HEK293 (cell line): Measurements from ENCODE around the gene GFM1.

Experiments
- CTCF ChIA-PET: fragments of 350-600 bp; formaldehyde crosslinking; extraction: SDS; loops from one replicate; lab custom pipeline; 2021; ENCODE audit warnings: antibody characterized with exemption; lab: Yijun Ruan, JAX
- POLR2A ChIA-PET: fragments of 300-600 bp; formaldehyde crosslinking; extraction: SDS; loops from one replicate; lab custom pipeline; 2020; ENCODE audit warnings: antibody characterized with exemption, inconsistent platforms; lab: Yijun Ruan, JAX
- H3K27ac ChIP-seq: fragments of 200-500 bp; sonication (Bioruptor generic); 2 replicates; pipeline ENCODE4 v1.5.1; 2014; ENCODE audit warnings: low read depth, low read length, control low read depth, inconsistent platforms; ENCODE audit errors: extremely low read depth
- H3K36me3 ChIP-seq, 2 experiments: fragments of 200-500 bp in 1 of 2; sonication (Bioruptor generic) in 1 of 2; 1 replicate in 1 of 2; 2 replicates in 1 of 2; pipeline ENCODE4 v1.5.1; 2014 to 2017; ENCODE audit warnings: inconsistent platforms in 2 of 2, low read length in 2 of 2; ENCODE audit not compliant: control insufficient read depth in 2 of 2, insufficient read depth in 1 of 2
- H3K4me1 ChIP-seq: fragments of 200-500 bp; sonication (Bioruptor generic); 2 replicates; pipeline ENCODE4 v1.5.1; 2014; ENCODE audit warnings: mild to moderate bottlenecking, low read length, inconsistent platforms; ENCODE audit not compliant: control insufficient read depth, insufficient read depth
- H3K4me3 ChIP-seq: 2 replicates; pipeline ENCODE4 v1.5.1; 2011; ENCODE audit warnings: low read depth, mild to moderate bottlenecking, control low read depth, low read length, moderate library complexity
- H3K9me3 ChIP-seq: fragments of 200-500 bp; sonication (Bioruptor generic); 2 replicates; pipeline ENCODE4 v1.5.1; 2014; ENCODE audit warnings: low read depth, low read length, inconsistent platforms; ENCODE audit not compliant: control insufficient read depth, insufficient read depth
- FEZF1 ChIP-seq: fragments of 450-650 bp; formaldehyde crosslinking; IDR thresholded peaks from 2 replicates; pipeline ENCODE4 v1.5.1; 2016; ENCODE audit warnings: missing biosample characterization, missing genetic modification characterization
- GLIS1 ChIP-seq: fragments of 450-650 bp; formaldehyde crosslinking; IDR thresholded peaks from 2 replicates; pipeline ENCODE4 v1.5.1; 2016; ENCODE audit warnings: missing biosample characterization, missing genetic modification characterization
- GLIS2 ChIP-seq: fragments of 450-650 bp; formaldehyde crosslinking; IDR thresholded peaks from 2 replicates; pipeline ENCODE4 v1.5.1; 2016; ENCODE audit warnings: missing biosample characterization, missing genetic modification characterization
- KLF7 ChIP-seq: fragments of 450-650 bp; formaldehyde crosslinking; IDR thresholded peaks from 2 replicates; pipeline ENCODE4 v1.5.1; 2016; ENCODE audit warnings: missing biosample characterization, missing genetic modification characterization, borderline replicate concordance
- OSR2 ChIP-seq: fragments of 450-650 bp; formaldehyde crosslinking; IDR thresholded peaks from 2 replicates; pipeline ENCODE4 v1.5.1; 2016; ENCODE audit warnings: missing biosample characterization, missing genetic modification characterization
- SETDB1 ChIP-seq: IDR thresholded peaks from one replicate; pipeline ENCODE4 v1.6.1; 2017; ENCODE audit warnings: mild to moderate bottlenecking, low read length, moderate library complexity, mixed read lengths; ENCODE audit not compliant: insufficient read length
- YY1 ChIP-seq: fragments of 450-650 bp; formaldehyde crosslinking; IDR thresholded peaks from 2 replicates; pipeline ENCODE4 v1.5.1; 2018; ENCODE audit warnings: missing biosample characterization, missing genetic modification characterization
- ZFP41 ChIP-seq: fragments of 450-650 bp; formaldehyde crosslinking; IDR thresholded peaks from 2 replicates; pipeline ENCODE4 v1.5.1; 2016; ENCODE audit warnings: missing biosample characterization, missing genetic modification characterization, borderline replicate concordance
- ZIC2 ChIP-seq: fragments of 450-650 bp; formaldehyde crosslinking; IDR thresholded peaks from 2 replicates; pipeline ENCODE4 v1.5.1; 2016; ENCODE audit warnings: missing biosample characterization, missing genetic modification characterization
- ZNF138 ChIP-seq: fragments of 450-650 bp; formaldehyde crosslinking; IDR thresholded peaks from 2 replicates; pipeline ENCODE4 v1.5.1; 2016; ENCODE audit warnings: missing biosample characterization, missing genetic modification characterization, borderline replicate concordance
- ZNF169 ChIP-seq: fragments of 450-650 bp; formaldehyde crosslinking; IDR thresholded peaks from 2 replicates; pipeline ENCODE4 v1.5.1; 2016; ENCODE audit warnings: missing biosample characterization, missing genetic modification characterization
- ZNF341 ChIP-seq: fragments of 450-650 bp; formaldehyde crosslinking; IDR thresholded peaks from 2 replicates; pipeline ENCODE4; 2016; ENCODE audit warnings: low read depth, missing biosample characterization, missing genetic modification characterization
- ZNF391 ChIP-seq: fragments of 450-650 bp; formaldehyde crosslinking; IDR thresholded peaks from 2 replicates; pipeline ENCODE4 v1.5.1; 2016; ENCODE audit warnings: low read depth, missing biosample characterization, missing genetic modification characterization, borderline replicate concordance
- ZNF501 ChIP-seq: fragments of 450-650 bp; formaldehyde crosslinking; IDR thresholded peaks from 2 replicates; pipeline ENCODE4 v1.5.1; 2016; ENCODE audit warnings: missing biosample characterization, missing genetic modification characterization
- ZNF629 ChIP-seq: fragments of 450-650 bp; formaldehyde crosslinking; IDR thresholded peaks from 2 replicates; pipeline ENCODE4 v1.5.1; 2017; ENCODE audit warnings: missing biosample characterization, missing genetic modification characterization
- ZNF660 ChIP-seq: fragments of 450-650 bp; IDR thresholded peaks from 2 replicates; pipeline ENCODE4 v1.5.1; 2018; ENCODE audit warnings: missing biosample characterization, mild to moderate bottlenecking, missing genetic modification characterization
- ZNF664 ChIP-seq: fragments of 450-650 bp; formaldehyde crosslinking; IDR thresholded peaks from 2 replicates; pipeline ENCODE4 v1.5.1; 2016; ENCODE audit warnings: missing biosample characterization, missing genetic modification characterization
- ZNF670 ChIP-seq: fragments of 450-650 bp; formaldehyde crosslinking; IDR thresholded peaks from 2 replicates; pipeline ENCODE4 v1.5.1; 2016; ENCODE audit warnings: missing biosample characterization, missing genetic modification characterization, low read depth
- ZNF76 ChIP-seq: fragments of 450-650 bp; formaldehyde crosslinking; IDR thresholded peaks from 2 replicates; pipeline ENCODE4; 2016; ENCODE audit warnings: low read depth, missing biosample characterization, missing genetic modification characterization, borderline replicate concordance
- ZNF776 ChIP-seq: fragments of 450-650 bp; formaldehyde crosslinking; IDR thresholded peaks from 2 replicates; pipeline ENCODE4 v1.5.0; 2017; ENCODE audit warnings: missing biosample characterization, missing genetic modification characterization, borderline replicate concordance
- ZSCAN23 ChIP-seq: fragments of 450-650 bp; formaldehyde crosslinking; IDR thresholded peaks from 2 replicates; pipeline ENCODE4 v1.5.1; 2016; ENCODE audit warnings: missing biosample characterization, missing genetic modification characterization
- ZXDB ChIP-seq: fragments of 450-650 bp; formaldehyde crosslinking; IDR thresholded peaks from 2 replicates; pipeline ENCODE4 v1.5.1; 2016; ENCODE audit warnings: missing biosample characterization, missing genetic modification characterization
- TF ChIP-seq, protein P1 (sequence below): fragments of 450-650 bp; formaldehyde crosslinking; IDR thresholded peaks from 2 replicates; pipeline ENCODE4 v1.5.1; 2016; ENCODE audit warnings: missing biosample characterization, missing genetic modification characterization
- TF ChIP-seq, protein P2 (sequence below): fragments of 450-650 bp; formaldehyde crosslinking; optimal IDR thresholded peaks from 2 replicates; pipeline ENCODE3; 2016; ENCODE audit warnings: missing biosample characterization, mild to moderate bottlenecking, missing genetic modification characterization
- TF ChIP-seq, protein P3 (sequence below): fragments of 450-650 bp; formaldehyde crosslinking; IDR thresholded peaks from 2 replicates; pipeline ENCODE4 v1.5.1; 2017; ENCODE audit warnings: missing biosample characterization, missing genetic modification characterization
- TF ChIP-seq, protein P4 (sequence below): fragments of 450-650 bp; formaldehyde crosslinking; IDR thresholded peaks from 2 replicates; pipeline ENCODE4 v1.5.1; 2016; ENCODE audit warnings: missing biosample characterization, missing genetic modification characterization
- TF ChIP-seq, protein P5 (sequence below): fragments of 450-650 bp; formaldehyde crosslinking; IDR thresholded peaks from 2 replicates; pipeline ENCODE4 v1.5.1; 2016; ENCODE audit warnings: missing biosample characterization, missing genetic modification characterization
- TF ChIP-seq, protein P6 (sequence below): fragments of 450-650 bp; formaldehyde crosslinking; IDR thresholded peaks from 2 replicates; pipeline ENCODE4 v1.5.1; 2016; ENCODE audit warnings: missing biosample characterization, missing genetic modification characterization

The GFM1 gene

DNA sequence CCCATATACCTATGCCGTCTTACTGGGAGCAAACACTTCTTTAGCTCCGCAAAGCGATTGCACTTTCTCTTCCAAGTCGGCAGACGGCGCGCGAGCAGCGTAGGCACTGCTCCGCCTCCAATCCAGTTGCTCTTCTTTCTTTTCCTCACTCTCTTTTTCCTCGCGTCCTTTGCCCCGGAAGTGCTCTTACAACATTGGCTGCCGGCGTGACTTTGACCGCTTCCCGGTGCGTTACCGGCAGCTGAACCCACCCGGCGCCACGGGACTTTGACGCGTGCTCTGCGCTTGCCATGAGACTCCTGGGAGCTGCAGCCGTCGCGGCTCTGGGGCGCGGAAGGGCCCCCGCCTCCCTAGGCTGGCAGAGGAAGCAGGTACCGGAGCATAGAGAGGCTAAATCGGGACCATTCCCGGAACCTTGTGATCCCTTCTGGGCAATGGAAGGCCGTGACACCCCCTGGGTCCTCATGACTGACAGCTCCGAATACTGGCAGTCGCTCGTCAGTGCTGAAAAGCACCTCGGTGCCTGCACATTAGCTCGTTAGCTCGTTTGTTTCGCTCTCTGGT, at the start of gene GFM1:
GFM1 (plus strand) TSS at position 183 of the 564 bp plus-strand sequence; CDS start at position 291, 108 bp downstream.
- Histone ChIP-seq H3K27ac (peak within 1 kb of the TSS; percentile 57), H3K9me3 (no peaks in the 10 kb centered on the region), H3K36me3 (peaks cover 10 to 33% of the 10 kb centered on the region in 2 experiments; a peak in 2 of 3 replicates), H3K4me1 (no peaks in the 10 kb centered on the region), H3K4me3 (peak within 1 kb of the TSS; percentile 99)
- CTCF ChIA-PET, result interaction anchor here (0.5 to 3.5 kb wide), 19 partner anchors 10 to 830 kb away, joined by 3 to 22 read pairs (median 4); no protein-coding TSS in a partner anchor
- POLR2A ChIA-PET, result interaction anchor here (0.6 to 1.9 kb wide), 7 partner anchors 17 to 158 kb away, joined by 3 to 17 read pairs (median 3); partner anchors contain the start of genes MFSD1 and MLF1
- TF ChIP-seq ZNF660 (peak; percentile 91), SETDB1 (peak; percentile 37), FEZF1 (tag by site-specific recombination) (peak; percentile 54), OSR2 (tag by site-specific recombination) (0 out of 2 replicates have a peak, but pooled peaks have one; percentile 23), GLIS2 (tag by site-specific recombination) (peak; percentile 41), ZNF169 (no peak), ZXDB (peak; percentile 84), ZNF138 (tag by site-specific recombination) (no peak), ZNF670 (tag by site-specific recombination) (no peak), ZNF341 (tag by site-specific recombination) (peak; percentile 35; the same call in 1 of the 2 replicates), ZSCAN23 (tag by site-specific recombination) (0 out of 2 replicates have a peak, but pooled peaks have one; percentile 52), ZNF776 (tag by site-specific recombination) (no peak), ZNF76 (peak; percentile 78; the same call in 1 of the 2 replicates), KLF7 (peak; percentile 46; the same call in 1 of the 2 replicates), ZNF391 (tag by site-specific recombination) (0 out of 2 replicates have a peak, but pooled peaks have one; percentile 65), ZIC2 (0 out of 2 replicates have a peak, but pooled peaks have one; percentile 30), ZNF629 (tag by site-specific recombination) (peak; percentile 80), YY1 (tag by site-specific recombination) (0 out of 2 replicates have a peak, but pooled peaks have one; percentile 39), ZNF664 (tag by site-specific recombination) (0 out of 2 replicates have a peak, but pooled peaks have one; percentile 20), ZNF501 (peak; percentile 87), ZFP41 (tag by site-specific recombination) (no peak), GLIS1 (tag by site-specific recombination) (peak; percentile 36; the same call in 1 of the 2 replicates)
- TF ChIP-seq, protein P1, sequence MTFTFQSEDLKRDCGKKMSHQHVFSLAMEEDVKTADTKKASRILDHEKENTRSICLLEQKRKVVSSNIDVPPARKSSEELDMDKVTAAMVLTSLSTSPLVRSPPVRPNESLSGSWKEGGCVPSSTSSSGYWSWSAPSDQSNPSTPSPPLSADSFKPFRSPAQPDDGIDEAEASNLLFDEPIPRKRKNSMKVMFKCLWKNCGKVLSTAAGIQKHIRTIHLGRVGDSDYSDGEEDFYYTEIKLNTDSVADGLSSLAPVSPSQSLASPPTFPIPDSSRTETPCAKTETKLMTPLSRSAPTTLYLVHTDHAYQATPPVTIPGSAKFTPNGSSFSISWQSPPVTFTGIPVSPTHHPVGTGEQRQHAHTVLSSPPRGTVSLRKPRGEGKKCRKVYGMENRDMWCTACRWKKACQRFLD (tag by site-specific recombination), result peak; percentile 90
- TF ChIP-seq, protein P2, sequence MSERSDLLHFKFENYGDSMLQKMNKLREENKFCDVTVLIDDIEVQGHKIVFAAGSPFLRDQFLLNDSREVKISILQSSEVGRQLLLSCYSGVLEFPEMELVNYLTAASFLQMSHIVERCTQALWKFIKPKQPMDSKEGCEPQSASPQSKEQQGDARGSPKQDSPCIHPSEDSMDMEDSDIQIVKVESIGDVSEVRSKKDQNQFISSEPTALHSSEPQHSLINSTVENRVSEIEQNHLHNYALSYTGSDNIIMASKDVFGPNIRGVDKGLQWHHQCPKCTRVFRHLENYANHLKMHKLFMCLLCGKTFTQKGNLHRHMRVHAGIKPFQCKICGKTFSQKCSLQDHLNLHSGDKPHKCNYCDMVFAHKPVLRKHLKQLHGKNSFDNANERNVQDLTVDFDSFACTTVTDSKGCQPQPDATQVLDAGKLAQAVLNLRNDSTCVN, result peak; percentile 22
- TF ChIP-seq, protein P3, sequence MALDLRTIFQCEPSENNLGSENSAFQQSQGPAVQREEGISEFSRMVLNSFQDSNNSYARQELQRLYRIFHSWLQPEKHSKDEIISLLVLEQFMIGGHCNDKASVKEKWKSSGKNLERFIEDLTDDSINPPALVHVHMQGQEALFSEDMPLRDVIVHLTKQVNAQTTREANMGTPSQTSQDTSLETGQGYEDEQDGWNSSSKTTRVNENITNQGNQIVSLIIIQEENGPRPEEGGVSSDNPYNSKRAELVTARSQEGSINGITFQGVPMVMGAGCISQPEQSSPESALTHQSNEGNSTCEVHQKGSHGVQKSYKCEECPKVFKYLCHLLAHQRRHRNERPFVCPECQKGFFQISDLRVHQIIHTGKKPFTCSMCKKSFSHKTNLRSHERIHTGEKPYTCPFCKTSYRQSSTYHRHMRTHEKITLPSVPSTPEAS (tag by site-specific recombination), result 0 out of 2 replicates have a peak, but pooled peaks have one; percentile 9
- TF ChIP-seq, protein P4, sequence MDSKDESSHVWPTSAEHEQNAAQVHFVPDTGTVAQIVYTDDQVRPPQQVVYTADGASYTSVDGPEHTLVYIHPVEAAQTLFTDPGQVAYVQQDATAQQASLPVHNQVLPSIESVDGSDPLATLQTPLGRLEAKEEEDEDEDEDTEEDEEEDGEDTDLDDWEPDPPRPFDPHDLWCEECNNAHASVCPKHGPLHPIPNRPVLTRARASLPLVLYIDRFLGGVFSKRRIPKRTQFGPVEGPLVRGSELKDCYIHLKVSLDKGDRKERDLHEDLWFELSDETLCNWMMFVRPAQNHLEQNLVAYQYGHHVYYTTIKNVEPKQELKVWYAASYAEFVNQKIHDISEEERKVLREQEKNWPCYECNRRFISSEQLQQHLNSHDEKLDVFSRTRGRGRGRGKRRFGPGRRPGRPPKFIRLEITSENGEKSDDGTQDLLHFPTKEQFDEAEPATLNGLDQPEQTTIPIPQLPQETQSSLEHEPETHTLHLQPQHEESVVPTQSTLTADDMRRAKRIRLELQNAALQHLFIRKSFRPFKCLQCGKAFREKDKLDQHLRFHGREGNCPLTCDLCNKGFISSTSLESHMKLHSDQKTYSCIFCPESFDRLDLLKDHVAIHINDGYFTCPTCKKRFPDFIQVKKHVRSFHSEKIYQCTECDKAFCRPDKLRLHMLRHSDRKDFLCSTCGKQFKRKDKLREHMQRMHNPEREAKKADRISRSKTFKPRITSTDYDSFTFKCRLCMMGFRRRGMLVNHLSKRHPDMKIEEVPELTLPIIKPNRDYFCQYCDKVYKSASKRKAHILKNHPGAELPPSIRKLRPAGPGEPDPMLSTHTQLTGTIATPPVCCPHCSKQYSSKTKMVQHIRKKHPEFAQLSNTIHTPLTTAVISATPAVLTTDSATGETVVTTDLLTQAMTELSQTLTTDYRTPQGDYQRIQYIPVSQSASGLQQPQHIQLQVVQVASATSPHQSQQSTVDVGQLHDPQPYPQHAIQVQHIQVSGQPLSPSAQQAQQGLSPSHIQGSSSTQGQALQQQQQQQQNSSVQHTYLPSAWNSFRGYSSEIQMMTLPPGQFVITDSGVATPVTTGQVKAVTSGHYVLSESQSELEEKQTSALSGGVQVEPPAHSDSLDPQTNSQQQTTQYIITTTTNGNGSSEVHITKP (tag by site-specific recombination), result peak; percentile 55
- TF ChIP-seq, protein P5, sequence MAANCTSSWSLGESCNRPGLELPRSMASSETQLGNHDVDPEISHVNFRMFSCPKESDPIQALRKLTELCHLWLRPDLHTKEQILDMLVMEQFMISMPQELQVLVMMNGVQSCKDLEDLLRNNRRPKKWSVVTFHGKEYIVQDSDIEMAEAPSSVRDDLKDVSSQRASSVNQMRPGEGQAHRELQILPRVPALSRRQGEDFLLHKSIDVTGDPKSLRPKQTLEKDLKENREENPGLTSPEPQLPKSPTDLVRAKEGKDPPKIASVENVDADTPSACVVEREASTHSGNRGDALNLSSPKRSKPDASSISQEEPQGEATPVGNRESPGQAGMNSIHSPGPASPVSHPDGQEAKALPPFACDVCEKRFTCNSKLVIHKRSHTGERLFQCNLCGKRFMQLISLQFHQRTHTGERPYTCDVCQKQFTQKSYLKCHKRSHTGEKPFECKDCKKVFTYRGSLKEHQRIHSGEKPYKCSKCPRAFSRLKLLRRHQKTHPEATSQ (tag by site-specific recombination), result 0 out of 2 replicates have a peak, but pooled peaks have one; percentile 32
- TF ChIP-seq, protein P6, sequence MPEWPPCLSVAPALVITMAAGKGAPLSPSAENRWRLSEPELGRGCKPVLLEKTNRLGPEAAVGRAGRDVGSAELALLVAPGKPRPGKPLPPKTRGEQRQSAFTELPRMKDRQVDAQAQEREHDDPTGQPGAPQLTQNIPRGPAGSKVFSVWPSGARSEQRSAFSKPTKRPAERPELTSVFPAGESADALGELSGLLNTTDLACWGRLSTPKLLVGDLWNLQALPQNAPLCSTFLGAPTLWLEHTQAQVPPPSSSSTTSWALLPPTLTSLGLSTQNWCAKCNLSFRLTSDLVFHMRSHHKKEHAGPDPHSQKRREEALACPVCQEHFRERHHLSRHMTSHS (tag by site-specific recombination), result no peak
